T-helper 22 cell (primary cell): ENCODE results near the gene RRP1B.
A peak's percentile ranks its signal among the peaks of the same experiment; 100 is the strongest.
"Not testable (repeated sequence)": the region's sequence is repeated elsewhere in the genome, so short reads cannot be mapped to it uniquely, and the experiment has no call there.

Experiments
- DNase-seq: peaks from one replicate; pipeline ENCODE4 v3.0.0-alpha.2; 2020; ENCODE audit warnings: low read depth

The RRP1B gene

GRCh38 chr21:43639470-43640353 lies 19.6 kb upstream of the RRP1B start:
- no peak for DNase-seq

DNA sequence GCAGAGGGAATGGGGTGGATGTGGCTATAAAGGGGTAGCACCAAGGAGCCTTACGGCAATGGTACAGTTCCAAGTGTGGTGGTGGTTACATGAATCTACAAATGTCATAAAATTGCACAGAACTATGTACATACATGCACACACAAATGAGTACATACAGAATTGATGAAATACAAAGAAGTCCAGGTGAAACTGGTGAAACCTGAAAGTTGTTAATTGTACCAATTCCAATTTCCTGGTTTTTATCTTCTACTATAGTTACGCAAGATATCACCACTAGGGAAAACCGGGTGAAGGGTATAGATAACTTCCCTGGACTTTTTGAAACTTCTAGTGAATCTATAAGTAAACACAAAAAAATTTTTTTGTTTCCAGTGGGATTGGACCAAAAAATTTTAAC lies 19.0 kb upstream of the RRP1B start:
- DNase-seq = no peak

DNA sequence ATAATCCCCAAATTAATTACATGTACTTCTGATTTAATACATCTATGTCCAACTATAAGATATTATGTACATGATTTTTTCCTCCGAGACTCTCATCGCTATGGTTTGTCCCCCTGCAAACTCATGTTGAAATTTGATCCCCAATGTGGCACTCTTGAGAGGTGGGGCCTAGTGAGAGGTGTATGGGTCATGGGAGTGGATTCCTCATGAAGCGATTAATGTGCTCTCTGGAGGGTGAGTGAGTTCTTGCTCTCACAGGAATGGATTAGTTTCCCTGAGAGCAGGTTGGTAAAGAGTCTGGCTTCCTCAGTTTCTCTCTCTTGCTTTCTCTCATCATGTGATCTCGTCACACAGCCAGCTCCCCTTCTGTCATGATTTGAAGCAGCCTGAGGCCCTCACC lies 16.2 kb upstream of the RRP1B start:
- DNase-seq = no peak

DNA sequence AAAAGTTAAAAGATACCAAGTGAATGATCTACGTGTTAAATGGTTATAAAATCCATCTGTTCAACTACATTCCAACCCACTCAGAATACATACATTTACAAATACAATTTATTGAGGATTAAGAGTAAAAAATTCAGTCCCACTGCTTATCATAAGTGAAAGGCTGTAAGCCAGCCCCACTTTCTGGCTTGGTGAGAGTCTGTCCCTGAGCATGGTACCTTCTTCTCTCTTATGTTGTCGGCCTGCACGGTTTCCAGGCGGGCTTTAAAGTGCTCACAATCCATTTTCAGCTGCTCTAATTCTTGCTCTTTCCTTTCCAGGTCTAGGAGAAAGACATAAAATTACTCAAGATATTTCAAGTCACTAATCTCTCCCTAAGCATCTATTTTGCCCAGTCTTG lies 15.3 kb upstream of the RRP1B start:
- no peak for DNase-seq

DNA sequence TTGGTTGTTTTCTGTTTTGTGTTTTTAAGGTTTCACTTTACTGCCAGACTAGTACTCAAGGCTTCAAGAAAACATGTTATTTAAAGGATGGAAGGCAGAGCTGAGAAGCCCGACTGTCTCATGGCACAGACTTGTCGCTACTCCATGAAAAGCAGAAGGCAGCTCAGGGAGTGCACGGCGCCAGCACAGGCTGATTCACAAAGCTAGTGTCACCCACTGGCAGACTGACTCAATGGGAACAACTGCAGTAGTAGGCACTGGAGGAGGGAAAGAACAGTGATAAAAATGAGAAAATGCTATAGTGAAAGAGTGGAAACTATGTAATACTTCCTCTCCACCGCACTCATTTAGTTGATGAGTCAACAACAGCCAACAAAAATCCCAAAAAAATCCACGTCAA lies 14.8 kb upstream of the RRP1B start:
- DNase-seq = no peak

GRCh38 chr21:43645136-43645891 lies 14.0 kb upstream of the RRP1B start:
- no peak for DNase-seq

- DNase-seq = no peak
Observed at GRCh38 chr21:43645976-43646375, 13.4 kb upstream of the RRP1B start.

DNA sequence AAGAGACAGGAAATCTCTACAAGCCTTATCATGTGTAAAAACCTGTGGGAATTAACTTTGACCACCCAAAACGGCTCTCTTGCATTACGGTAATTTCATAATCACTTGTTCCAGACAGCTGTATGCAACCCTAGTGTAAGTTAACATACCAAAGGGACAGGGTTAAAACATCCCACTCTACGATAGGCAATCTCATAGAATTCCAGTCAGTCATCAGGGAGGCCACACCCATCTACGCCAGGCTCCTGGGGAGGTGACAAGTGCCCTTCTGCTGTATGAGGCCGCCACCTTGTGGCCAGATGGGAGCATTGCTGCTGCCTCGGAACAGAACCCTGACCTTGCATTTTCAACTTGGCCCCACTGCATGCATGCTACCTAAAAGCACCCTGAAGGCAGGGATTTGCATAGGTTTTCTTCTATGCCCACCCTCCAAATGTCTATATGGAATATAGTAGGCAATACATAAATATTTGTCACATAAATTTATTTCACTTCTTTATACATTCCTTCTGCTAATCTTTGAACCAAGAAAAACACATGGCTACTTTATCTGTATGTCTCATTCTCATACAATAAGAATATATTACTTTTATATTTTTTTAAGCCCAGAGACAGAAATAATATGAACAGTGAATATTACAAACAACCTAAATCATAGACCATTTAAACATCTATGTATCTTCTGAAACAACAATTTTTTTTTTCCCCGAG lies 12.7 kb upstream of the RRP1B start:
- DNase-seq = peak; percentile 63

- no peak for DNase-seq
Observed at GRCh38 chr21:43648171-43648570, 11.2 kb upstream of the RRP1B start.

DNA sequence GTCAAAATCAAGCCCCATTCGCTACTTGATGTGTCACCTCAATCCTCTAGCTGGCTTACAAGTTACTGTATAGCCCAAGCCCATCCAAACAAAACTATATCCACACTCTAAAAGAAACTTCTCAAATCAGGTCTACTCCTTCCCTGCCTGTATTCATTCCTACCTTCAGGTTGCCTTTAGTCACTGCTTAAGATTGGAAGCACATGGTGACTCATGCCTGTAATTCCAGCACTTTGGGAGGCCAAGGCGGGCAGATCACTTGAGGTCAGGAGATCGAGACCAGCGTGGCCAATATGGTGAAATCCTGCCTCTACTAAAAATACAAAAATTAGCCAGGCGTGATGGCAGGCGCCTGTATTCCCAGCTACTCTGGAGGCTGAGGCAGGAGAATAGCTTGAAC lies 7.4 kb upstream of the RRP1B start:
- DNase-seq = not testable (repeated sequence)

- no peak for DNase-seq
Observed at GRCh38 chr21:43652616-43653015, 6.7 kb upstream of the RRP1B start.

GRCh38 chr21:43653626-43654025 lies 5.7 kb upstream of the RRP1B start:
- DNase-seq = no peak

DNA sequence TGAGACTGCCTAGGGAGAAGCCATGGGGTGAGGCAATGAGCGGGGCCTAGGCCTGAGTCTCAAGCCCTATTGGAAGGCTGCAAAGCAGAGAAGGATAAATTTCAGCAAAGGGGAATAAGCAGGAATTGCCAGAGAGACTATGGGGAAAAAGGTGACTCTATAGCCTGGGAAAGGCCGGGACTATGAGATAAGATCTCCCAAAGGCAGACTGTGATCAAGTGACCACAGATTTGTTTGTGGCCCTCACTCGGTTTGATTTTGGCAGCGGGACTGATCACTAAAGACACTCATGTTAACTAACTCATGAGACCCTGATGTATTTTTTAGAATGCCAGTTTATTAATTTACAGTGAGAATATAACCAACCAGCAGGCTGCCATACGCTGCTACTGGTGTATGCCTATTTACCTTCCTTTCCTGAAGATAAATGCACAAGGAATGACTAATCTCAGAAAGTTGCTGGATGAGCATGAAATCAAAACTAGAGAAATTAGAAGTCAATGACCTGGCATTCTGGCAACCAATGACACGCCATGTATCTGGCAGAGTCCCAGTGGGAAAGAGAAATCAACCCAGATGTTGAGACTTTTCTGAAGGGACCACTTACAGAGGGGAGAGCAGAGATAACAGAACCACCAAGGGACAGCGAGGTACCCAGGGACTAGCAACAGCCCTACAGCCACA lies 4.4 kb upstream of the RRP1B start:
- DNase-seq = no peak

DNA sequence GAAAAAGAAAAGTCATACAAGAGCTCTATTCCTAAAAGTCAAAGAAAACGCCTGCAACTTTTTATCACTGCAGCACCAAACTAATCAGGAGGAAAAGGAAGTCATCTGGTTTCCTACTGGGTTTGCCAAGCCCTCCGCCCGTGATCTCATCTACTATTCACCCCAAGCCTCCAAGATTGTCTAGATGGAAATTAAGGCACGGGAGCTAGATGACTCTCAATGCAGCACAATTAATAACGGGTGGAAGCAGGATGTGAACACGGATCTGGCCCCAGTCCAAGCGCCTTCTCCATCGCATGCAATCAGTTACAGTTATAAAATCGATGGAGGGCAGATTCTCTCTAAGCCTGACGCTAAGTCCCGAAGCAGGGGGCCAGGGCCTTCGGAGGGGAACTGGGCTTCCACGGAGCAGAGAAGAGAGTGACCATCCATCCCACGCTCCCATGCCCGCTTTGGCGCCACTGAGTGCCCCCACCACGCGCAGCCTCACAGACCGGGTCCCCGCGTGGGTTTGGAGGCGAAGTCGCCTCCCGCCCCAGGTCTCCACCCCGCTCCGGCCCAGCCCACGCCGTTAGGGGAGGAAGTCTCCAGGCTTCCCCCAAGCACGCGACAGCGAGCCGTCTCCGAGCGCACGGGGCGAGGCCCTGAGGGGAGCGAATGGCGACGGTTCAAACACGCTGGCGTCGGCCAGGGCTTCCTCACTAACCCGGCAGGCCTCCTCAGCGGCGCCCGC lies 1.8 kb upstream of the RRP1B start:
- DNase-seq = no peak

DNA sequence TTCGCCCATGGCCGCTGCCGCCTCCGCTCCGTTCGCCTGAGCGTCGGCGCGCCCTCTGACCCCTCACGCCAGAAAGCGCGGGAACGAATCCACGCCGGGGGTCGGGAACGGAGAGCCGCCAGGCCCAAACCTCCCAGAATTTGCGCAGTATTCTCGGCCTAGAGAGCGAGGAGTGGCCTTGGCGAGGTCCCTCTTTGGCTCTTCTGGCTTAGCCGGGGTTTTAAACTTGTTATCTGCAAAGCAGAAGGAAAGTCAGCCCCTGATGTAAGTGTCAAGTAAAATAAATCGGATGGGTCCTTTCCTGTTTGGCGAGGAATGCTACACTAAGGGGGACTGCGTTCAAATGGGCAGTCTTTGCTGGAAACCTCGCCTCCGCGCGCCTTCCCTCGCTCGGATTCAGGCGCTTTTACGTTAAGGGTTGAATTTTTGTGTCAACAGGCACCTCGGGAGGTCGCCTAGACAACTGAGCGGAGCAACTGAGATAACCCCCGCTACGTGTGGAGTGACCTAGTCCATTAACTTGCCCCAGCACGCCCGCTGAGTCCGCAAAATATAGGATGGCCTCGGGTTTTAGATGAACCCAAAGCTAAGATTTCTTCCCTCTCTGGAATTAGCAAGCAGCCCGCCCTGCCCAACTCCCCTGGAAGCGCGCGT lies 1.1 kb upstream of the RRP1B start:
- DNase-seq = no peak

GRCh38 chr21:43658769-43659135 lies 608 bp upstream of the RRP1B start:
- no peak for DNase-seq

GRCh38 chr21:43662286-43662685 lies 2.9 kb downstream of the RRP1B start:
- DNase-seq = no peak

- no peak for DNase-seq
Observed at GRCh38 chr21:43663033-43663432, 3.7 kb downstream of the RRP1B start.

- no peak for DNase-seq
Observed at GRCh38 chr21:43664358-43664757, 5.0 kb downstream of the RRP1B start.

- DNase-seq = no peak
Observed at GRCh38 chr21:43665879-43666278, 6.5 kb downstream of the RRP1B start.
